HG02884 (cell line): ENCODE data around the gene RPL29.

Experiments
- ATAC-seq: cut with Tn5 transposase; IDR thresholded peaks from one replicate; pipeline ENCODE4 v1.9.1; 2021; ENCODE audit warnings: mild to moderate bottlenecking, moderate library complexity; ENCODE audit not compliant: unreplicated experiment

The RPL29 gene

GRCh38 chr3:52026041-52026440, 30.3 kb upstream of the RPL29 start:
- ATAC-seq = no peak

- no peak for ATAC-seq
Measured at GRCh38 chr3:52025453-52025852, 29.8 kb upstream of the RPL29 start.

GRCh38 chr3:52024765-52025452, 29.2 kb upstream of the RPL29 start:
- no peak for ATAC-seq

GRCh38 chr3:52023860-52024764, 28.4 kb upstream of the RPL29 start:
- no peak for ATAC-seq

DNA sequence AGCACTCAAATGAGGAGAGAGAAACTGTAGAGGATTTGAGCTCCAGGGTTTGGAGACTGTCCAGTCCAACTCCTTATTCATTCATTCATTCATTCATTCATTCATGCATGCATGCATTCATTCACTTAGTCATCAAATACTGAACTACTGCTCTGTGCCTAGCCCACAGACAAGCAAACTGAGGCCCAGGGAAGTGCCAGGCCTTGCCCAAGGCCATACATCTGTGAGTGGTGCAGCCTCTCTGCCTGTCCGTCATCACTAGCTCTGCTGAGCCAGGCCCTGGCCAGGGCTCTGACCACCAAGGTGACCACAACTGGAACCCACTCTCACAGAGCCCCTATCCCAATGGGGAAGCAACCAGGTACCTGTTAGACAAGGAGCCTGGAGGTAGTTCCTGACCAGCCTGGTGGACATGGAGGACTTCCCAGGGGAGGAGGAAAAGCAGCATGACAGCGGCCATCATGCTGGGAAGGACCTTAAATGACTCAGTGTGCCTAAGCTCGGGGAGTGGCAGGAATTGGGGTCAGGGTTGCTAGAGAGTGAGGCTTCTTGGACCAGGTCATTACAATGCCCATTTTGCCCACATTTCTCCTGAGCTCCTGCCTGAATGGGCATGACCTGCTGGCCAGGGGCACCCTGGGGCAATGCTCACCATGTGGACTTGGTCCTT, 27.5 kb upstream of the RPL29 start:
- ATAC-seq = no peak

DNA sequence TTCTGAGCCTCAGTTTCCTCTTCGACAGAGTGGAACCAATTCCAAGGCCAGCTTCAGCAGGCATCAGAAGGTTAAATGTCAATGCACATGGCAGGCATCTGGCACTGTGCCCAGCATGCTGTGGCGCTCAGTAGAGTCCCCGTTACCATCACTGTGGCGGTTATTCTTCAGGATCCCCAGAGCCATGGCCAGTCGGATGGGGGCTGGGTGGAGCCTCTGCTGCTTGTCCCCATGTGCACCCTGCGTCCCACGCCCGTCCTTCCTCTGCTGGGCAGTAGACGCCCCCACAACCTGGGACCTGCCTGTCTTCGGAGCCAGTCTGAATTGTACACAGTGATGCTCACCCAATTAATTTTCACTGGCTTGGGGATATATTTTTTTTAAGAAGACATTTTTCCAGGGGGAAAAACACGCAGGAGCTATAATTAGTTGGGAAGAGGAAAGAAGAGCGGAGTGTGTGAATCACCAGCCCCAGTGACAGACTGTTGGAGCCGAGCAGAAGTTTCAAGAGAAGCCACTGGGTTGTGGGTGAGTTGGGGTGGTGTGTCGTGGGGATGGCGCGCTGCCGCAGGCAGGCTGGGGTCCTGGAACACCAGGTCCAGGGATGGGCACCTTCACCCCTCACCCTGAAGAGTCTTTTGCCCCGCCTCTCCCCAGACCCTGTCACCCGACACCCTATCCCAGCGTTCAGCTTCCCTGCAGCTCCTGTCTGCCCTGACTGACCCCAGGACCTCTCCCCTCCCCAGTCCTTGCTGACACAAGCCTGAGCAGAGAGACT, 26.8 kb upstream of the RPL29 start:
- no peak for ATAC-seq

- no peak for ATAC-seq
Measured at GRCh38 chr3:52021489-52022268, 26.0 kb upstream of the RPL29 start.

DNA sequence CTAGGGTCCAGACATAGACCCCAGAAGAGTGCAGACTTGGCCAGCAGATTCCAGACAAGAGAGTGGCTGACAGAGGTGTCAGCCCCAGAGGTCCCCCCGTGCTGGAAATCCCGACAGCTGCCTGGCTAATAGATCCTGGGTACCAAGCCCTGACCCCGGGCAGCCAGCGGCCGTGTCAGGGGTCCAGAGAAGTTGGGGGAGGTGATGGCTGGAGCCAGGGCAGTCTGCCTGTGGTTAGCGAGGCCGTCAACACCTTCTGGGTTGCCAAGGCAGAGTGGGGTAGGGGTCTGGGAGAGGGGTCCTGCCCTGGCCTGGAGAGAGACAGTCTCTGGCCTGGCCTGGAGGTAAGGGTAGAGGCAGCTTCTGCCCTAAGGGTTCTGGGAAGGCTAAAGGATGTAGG, 25.1 kb upstream of the RPL29 start:
- ATAC-seq = no peak

DNA sequence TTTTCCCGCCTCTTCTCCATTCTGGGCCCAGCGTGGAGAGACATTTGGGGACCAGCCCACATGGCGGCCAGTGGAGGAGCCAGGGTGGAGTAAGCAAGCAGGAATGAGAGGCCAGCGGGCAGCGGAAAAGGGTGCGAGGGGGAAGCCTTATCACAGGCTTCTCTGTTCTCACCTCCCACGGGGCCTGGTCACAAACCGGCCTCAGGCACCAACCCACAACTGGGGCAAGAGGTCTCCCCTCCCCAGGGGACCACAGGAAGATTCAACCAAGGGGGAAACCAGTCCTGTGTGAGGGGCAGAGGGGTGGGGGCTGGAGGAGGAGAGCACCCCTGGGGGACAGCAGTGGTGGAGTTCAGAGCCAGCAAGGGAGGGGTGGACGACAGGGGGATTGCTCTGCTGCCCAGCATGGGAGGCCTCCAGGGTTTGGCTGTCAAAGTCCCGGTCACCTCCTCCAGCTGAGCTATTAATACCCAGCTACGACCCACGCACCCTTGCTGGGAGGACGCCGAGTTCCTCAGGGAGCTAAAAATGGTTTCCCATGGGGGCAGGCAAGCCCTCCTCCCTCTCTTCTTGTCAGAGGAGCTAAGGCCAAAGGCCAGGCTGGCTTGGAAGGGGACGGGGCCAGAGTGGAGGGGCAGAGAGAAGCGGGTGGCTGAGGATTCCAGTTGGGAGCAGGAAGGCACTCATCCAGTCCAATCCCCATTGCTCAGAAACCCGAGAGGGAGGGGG, 23.8 kb upstream of the RPL29 start:
- no peak for ATAC-seq

DNA sequence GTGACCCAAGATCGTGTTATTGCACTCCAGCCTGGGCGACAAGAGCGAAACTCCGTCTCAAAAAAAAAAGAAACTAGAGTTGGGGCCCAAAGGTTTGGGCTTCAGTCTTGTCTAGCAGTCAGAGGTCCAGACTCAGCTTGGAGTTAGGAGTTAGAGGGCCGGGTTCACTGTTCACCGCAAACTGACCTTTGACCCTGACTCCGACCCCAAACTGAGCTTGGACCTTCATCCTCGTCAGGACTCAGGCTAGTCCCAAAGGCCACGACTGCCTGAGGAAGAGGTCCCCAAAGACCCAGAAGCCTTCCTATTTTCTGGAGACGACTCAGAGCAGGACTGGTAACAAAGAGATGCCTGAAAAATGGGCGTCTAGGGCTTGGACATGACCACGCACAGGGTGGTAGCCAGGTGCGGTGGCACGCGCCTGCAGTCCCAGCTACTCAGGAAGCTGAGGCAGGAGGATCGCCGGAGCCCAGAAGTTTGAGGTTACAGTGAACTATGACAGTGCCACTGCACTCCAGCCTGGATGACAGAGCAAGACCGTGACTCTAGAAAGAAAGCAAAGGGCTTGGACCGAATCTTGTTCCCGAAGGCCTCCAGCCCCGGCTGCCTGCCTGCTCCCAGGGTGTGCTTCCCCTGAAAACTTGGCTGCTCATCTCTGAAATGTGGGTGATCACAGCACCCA, 22.8 kb upstream of the RPL29 start:
- ATAC-seq = no peak

DNA sequence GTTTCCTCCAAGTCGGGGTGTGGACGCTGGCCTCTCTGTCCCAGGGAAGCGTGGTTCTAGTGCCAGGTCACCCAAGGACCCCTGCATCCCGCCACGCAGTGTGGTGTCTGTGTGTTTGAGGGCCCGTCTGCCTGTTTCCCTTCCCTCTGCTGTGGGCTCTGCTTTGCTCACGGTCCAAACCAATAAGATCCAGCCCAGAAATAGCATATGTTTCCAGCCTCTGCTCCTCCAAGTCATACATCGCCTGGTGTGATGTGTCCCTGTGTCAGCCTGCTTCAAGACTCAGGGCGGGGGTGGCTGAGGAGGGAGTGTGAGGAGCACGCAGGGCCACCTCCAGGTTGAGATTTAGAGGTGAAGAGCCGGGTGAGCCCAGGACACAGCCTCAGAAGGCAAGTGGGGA, 21.9 kb upstream of the RPL29 start:
- ATAC-seq = no peak

- ATAC-seq = no peak
Measured at GRCh38 chr3:52015438-52016228, 19.9 kb upstream of the RPL29 start.

DNA sequence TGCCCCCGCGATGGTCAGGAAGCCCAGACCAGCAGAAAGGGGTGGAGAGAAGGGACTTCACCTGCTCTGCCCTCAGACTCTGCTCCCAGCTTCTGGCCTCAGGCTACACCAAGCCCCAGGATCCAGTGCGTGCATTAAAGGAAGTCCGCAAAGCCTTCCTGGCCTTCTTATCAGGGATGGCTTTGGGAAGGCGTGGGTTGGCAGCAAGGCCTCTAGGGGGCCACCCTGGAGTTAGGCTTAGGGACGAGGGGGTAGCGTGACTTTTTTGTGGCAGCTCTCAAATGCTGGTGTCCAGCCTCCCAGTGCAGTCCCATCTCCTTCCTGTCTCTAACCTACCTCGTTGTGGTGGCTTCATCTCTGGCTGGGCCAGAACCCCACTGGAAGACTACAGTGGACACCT, 18.9 kb upstream of the RPL29 start:
- ATAC-seq = no peak

DNA sequence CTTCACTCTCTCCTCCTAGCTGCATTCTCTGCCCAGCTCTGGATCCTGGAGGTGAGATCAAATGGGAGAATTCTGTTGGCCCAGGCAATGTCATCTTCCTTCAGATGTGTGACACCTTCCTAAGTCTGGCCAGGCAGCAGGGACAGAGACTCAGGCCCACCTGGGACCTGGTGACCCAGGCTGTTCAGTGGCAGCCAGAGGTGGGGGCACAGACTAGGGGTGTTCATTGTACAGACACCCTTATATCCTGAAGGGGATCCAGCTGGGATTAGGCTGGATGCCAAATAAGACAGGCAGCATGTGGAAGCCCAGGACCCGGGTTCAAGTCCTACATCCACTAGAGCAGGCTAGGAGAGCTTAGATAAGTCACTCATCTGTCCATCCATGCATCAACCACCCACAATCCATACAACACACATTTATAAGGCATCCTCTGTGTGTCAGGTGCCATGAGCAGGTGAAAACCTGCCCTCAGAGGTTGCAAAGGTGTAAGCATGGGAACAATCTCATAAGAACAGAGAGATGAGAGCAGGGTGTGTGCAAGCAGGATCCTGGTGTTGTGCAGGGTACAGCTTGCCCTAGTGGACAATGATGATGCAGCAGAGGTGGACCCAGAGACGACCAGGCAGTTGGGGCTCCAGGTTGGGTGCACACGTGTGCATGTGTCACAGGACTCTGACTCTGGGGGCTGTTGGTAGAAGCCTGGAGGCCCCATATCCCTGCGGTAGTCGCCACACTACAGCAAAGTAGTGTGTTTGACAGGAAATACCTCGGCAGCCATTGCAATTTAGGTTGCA, 18.3 kb upstream of the RPL29 start:
- ATAC-seq = no peak

GRCh38 chr3:52012699-52013098, 17.0 kb upstream of the RPL29 start:
- ATAC-seq = no peak

DNA sequence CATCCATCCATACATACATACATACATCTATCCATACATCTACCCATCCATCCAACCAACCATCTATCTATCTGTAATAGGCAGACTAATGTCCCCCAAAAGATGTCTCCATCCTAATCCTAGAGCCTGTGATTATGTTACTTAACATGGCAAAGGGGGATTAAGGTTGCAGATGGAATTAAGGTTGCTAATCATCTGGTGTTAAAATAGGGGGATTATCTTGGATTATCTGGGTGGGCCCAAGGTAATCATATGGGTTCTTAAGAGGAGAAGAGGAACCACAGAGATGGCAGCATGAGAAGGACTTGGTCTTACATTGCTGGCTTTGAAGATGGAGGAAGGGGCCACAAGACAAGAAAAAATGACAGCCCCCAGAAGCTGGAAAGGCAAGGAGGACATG, 14.7 kb upstream of the RPL29 start:
- ATAC-seq = no peak

DNA sequence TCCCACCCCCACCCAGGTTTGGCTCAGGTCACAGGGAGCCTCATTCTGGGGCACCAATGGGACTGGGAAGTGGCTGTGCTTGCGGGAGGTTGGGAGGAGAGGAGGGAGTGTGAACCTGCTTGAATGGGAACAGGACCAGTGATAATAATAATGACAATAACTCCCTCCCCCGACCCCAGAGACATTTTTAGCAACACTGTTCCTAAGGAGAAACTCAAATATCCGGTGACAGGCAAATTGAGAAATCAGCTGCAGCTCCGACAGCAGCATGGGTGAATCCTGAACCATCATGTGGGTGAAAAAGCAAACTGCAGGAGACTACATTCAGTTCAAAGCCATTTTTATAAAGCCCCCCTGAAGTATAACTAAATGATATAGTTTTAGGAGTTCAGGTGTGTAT, 11.6 kb upstream of the RPL29 start:
- no peak for ATAC-seq

DNA sequence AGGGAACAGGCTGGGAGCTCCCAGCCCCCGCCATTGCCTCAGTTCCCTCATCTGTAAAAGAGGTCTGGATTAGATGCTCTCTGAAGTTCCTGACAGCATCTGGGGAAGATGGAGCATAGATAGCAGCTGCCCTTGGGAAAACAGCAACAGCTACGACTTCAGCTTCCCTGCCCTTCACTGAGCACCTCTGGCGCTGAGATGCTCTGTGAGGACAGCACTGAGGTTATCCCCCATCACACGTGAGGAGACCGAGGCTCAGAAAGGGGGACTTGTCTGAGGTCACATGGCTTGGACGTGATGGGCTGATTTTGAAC, 11.1 kb upstream of the RPL29 start:
- no peak for ATAC-seq
